Kasumi-1 (cell line): ENCODE data around the gene KDM1A.
A peak's percentile ranks its signal among the peaks of the same experiment; 100 is the strongest.
"Not testable (repeated sequence)": the region's sequence is repeated elsewhere in the genome, so short reads cannot be mapped to it uniquely, and the experiment has no call there.

Experiments
- DNase-seq, 2 experiments: peaks; one replicate each; lab custom pipeline; 2025; lab: John Stamatoyannopoulos, UW

Gene KDM1A

GRCh38 chr1:23019094-23019862 is at the start of gene KDM1A:
TSS of gene KDM1A (plus strand) at chr1:23019468. CDS start at chr1:23019597, 129 bp downstream.
- DNase-seq = peak; percentile 95 to 96

GRCh38 chr1:22970096-22970495 is 49.2 kb upstream of the KDM1A start:
- no peak for DNase-seq

GRCh38 chr1:22971161-22971560 is 48.1 kb upstream of the KDM1A start:
- DNase-seq = no peak

GRCh38 chr1:22971611-22972405 is 47.5 kb upstream of the KDM1A start:
- no peak for DNase-seq

GRCh38 chr1:22972760-22973159 is 46.5 kb upstream of the KDM1A start, which contains the start of gene LACTBL1:
TSS of gene LACTBL1 (minus strand) at chr1:22972866. CDS start at chr1:22972316, 550 bp downstream.
- DNase-seq = no peak

GRCh38 chr1:22975694-22976093 is 43.6 kb upstream of the KDM1A start:
- DNase-seq = no peak

- DNase-seq = no peak
These were observed 43.2 kb upstream of the KDM1A start for GRCh38 chr1:22976127-22976460.

GRCh38 chr1:22976461-22977243 is 42.6 kb upstream of the KDM1A start:
- DNase-seq = peak; percentile 85 to 91

- DNase-seq = no peak
These were observed 41.0 kb upstream of the KDM1A start for GRCh38 chr1:22978299-22978698.

- DNase-seq = not testable (repeated sequence)
These were observed 38.8 kb upstream of the KDM1A start for GRCh38 chr1:22980471-22980790.

GRCh38 chr1:22983944-22984343 is 35.3 kb upstream of the KDM1A start:
- DNase-seq = no peak

- not testable (repeated sequence) for DNase-seq
These were observed 26.9 kb upstream of the KDM1A start for GRCh38 chr1:22992384-22992783.

GRCh38 chr1:22993220-22993795 is 26.0 kb upstream of the KDM1A start:
- not testable (repeated sequence) for DNase-seq

- no peak for DNase-seq
These were observed 23.5 kb upstream of the KDM1A start for GRCh38 chr1:22995774-22996173.

GRCh38 chr1:22997528-22997927 is 21.7 kb upstream of the KDM1A start:
- not testable (repeated sequence) for DNase-seq

- not testable (repeated sequence) for DNase-seq
These were observed 19.1 kb upstream of the KDM1A start for GRCh38 chr1:23000133-23000532.

GRCh38 chr1:23002218-23002617 is 17.1 kb upstream of the KDM1A start:
- DNase-seq = not testable (repeated sequence)

GRCh38 chr1:23004112-23004511 is 15.2 kb upstream of the KDM1A start:
- no peak for DNase-seq

GRCh38 chr1:23004769-23005168 is 14.5 kb upstream of the KDM1A start:
- not testable (repeated sequence) for DNase-seq

- DNase-seq = no peak
These were observed 12.2 kb upstream of the KDM1A start for GRCh38 chr1:23007106-23007505.

- no peak for DNase-seq
These were observed 10.4 kb upstream of the KDM1A start for GRCh38 chr1:23008901-23009300.

- DNase-seq = not testable (repeated sequence)
These were observed 9.2 kb upstream of the KDM1A start for GRCh38 chr1:23010025-23010424.
